Loucy (cell line): Measurements from ENCODE around the gene ANKK1.

Experiments
- H2AFZ ChIP-seq: fragments of 200-600 bp; sonication (generic); 2 replicates; pipeline ENCODE4 v1.6.0; 2016; ENCODE audit warnings: antibody characterized with exemption, mild to moderate bottlenecking, low read length, moderate library complexity
- H3F3A ChIP-seq: fragments of 200-600 bp; 2 replicates; pipeline ENCODE4 v1.6.0; 2016; ENCODE audit warnings: antibody characterized with exemption, low read depth, mild to moderate bottlenecking
- H3K27me3 ChIP-seq: fragments of 200-600 bp; sonication (generic); 2 replicates; pipeline ENCODE4 v1.6.1; 2014; ENCODE audit warnings: low read length, mild to moderate bottlenecking; ENCODE audit not compliant: insufficient read depth, poor library complexity, severe bottlenecking
- H3K36me3 ChIP-seq: fragments of 200-600 bp; sonication (generic); 2 replicates; pipeline ENCODE4 v1.6.1; 2016; ENCODE audit warnings: low read length; ENCODE audit not compliant: insufficient read depth
- H3K4me1 ChIP-seq: fragments of 200-600 bp; sonication (generic); 2 replicates; pipeline ENCODE4 v1.5.1; 2014; ENCODE audit warnings: low read length, mild to moderate bottlenecking; ENCODE audit not compliant: insufficient read depth, poor library complexity, severe bottlenecking
- H3K4me2 ChIP-seq: fragments of 200-600 bp; sonication (generic); 2 replicates; pipeline ENCODE4 v1.6.0; 2014; ENCODE audit warnings: antibody characterized with exemption, low read length, low read depth, mild to moderate bottlenecking; ENCODE audit not compliant: poor library complexity, severe bottlenecking
- H3K4me3 ChIP-seq: fragments of 200-600 bp; sonication (generic); 2 replicates; pipeline ENCODE4 v1.5.1; 2014; ENCODE audit warnings: low read length, mild to moderate bottlenecking, mixed read lengths; ENCODE audit not compliant: poor library complexity, severe bottlenecking
- H3K79me2 ChIP-seq: fragments of 200-600 bp; sonication (generic); 2 replicates; pipeline ENCODE4 v1.6.1; 2014; ENCODE audit warnings: low read length; ENCODE audit not compliant: insufficient read depth
- H3K9ac ChIP-seq: fragments of 200-600 bp; sonication (generic); 2 replicates; pipeline ENCODE4 v1.6.0; 2014; ENCODE audit warnings: mild to moderate bottlenecking, low read depth, low read length, moderate library complexity; ENCODE audit not compliant: poor library complexity, severe bottlenecking
- H3K9me2 ChIP-seq: fragments of 200-600 bp; sonication (generic); replicated peaks from 2 replicates; pipeline ENCODE4 v1.6.1; 2016; ENCODE audit warnings: low read depth, low read length, mixed read lengths
- H3K9me3 ChIP-seq: fragments of 200-600 bp; sonication (generic); 2 replicates; pipeline ENCODE4 v1.6.1; 2014; ENCODE audit warnings: mild to moderate bottlenecking, antibody characterized with exemption, low read length, low read depth; ENCODE audit not compliant: insufficient read depth
- H4K20me1 ChIP-seq: fragments of 200-600 bp; sonication (generic); 2 replicates; pipeline ENCODE4 v1.6.0; 2014; ENCODE audit warnings: antibody characterized with exemption, low read length, mild to moderate bottlenecking; ENCODE audit not compliant: insufficient read depth, poor library complexity, severe bottlenecking
- EZH2phosphoT487 ChIP-seq: fragments of 200-600 bp; IDR thresholded peaks from 2 replicates; pipeline ENCODE4 v1.6.1; 2018; ENCODE audit warnings: antibody characterized with exemption, mild to moderate bottlenecking, moderate library complexity, borderline replicate concordance
- TF ChIP-seq, protein P1 (sequence below): fragments of 200-600 bp; sonication (generic); conservative IDR thresholded peaks from 2 replicates; pipeline ENCODE4 v1.5.1; 2014; ENCODE audit warnings: mild to moderate bottlenecking, antibody characterized with exemption, low read length

The ANKK1 gene

DNA sequence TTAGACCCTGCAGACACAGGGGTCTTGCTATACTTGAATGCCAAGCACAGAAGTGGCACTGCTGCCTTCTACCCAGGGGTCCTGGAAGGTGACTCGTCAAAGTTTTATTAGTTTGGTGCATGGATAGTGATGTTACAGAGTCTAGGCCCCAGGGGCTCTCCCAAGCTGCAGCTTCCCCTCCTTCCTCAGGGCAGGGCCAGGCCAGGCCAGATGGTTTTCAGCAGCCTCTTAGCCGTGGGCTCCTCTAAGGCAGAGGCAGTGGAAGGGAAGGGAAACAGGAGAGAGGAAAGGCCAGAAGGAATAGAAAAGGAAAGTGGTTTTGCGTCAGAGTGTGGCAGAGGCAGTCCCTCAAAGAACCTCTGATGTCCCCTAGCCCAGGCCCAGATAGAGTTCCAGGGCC is 21.9 kb downstream of the ANKK1 start:
- Histone ChIP-seq H3K4me3 (no peak overlapping the region), H3K4me1 (no peaks in the 10 kb centered on the region), H2AFZ (no peak overlapping the region), H3K4me2 (no peak overlapping the region), H3K9me2 (no peaks in the 10 kb centered on the region), H3K79me2 (no peaks in the 10 kb centered on the region), H3K9ac (no peak overlapping the region), H4K20me1 (no peaks in the 10 kb centered on the region), H3F3A (no peaks in the 10 kb centered on the region), H3K36me3 (no peaks in the 10 kb centered on the region), H3K9me3 (peaks cover 4% of the 10 kb centered on the region; the same call in 1 of the 2 replicates), H3K27me3 (no peaks in the 10 kb centered on the region)
- no peak for TF ChIP-seq EZH2phosphoT487
- TF ChIP-seq, protein P1, sequence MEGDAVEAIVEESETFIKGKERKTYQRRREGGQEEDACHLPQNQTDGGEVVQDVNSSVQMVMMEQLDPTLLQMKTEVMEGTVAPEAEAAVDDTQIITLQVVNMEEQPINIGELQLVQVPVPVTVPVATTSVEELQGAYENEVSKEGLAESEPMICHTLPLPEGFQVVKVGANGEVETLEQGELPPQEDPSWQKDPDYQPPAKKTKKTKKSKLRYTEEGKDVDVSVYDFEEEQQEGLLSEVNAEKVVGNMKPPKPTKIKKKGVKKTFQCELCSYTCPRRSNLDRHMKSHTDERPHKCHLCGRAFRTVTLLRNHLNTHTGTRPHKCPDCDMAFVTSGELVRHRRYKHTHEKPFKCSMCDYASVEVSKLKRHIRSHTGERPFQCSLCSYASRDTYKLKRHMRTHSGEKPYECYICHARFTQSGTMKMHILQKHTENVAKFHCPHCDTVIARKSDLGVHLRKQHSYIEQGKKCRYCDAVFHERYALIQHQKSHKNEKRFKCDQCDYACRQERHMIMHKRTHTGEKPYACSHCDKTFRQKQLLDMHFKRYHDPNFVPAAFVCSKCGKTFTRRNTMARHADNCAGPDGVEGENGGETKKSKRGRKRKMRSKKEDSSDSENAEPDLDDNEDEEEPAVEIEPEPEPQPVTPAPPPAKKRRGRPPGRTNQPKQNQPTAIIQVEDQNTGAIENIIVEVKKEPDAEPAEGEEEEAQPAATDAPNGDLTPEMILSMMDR: no peak

DNA sequence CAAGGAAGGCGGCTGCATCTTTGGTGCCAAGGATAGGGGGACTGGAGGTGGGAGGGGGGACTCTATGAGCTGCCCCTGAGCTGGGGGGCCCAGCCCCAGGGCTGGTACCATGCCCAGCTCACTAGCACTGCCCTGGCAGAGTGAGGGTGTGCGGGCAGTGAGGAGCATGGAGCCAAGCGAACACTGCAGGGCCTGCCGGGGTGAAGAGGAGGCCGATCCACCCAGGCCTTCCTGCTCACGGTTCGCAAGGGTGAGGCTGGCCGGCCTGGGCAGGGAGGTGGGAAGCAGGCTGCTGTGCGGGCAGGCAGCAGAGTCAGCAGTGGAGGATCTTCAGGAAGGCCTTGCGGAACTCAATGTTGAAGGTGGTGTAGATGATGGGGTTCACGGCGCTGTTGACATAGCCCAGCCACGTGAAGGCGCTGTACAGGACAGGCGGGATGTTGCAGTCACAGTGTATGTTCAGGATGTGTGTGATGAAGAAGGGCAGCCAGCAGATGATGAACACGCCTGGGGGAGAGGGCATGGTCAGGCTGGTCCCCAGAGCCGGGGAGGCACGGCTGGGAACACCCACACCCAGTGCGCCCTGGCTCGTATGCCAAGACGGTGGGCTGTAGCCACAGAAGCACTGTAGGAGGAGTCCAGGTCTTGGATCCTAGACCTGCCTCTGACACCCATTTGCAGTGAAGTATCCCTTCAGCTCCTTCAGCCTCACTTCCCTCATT is 23.0 kb downstream of the ANKK1 start:
- Histone ChIP-seq H3F3A (no peaks in the 10 kb centered on the region), H3K4me3 (no peak overlapping the region), H3K9ac (no peak overlapping the region), H4K20me1 (no peaks in the 10 kb centered on the region), H3K79me2 (no peaks in the 10 kb centered on the region), H3K9me2 (no peaks in the 10 kb centered on the region), H2AFZ (no peak overlapping the region), H3K36me3 (no peaks in the 10 kb centered on the region), H3K9me3 (peaks cover 4% of the 10 kb centered on the region; the same call in 1 of the 2 replicates), H3K27me3 (no peaks in the 10 kb centered on the region), H3K4me2 (no peak overlapping the region), H3K4me1 (no peaks in the 10 kb centered on the region)
- no peak for TF ChIP-seq EZH2phosphoT487
- TF ChIP-seq, protein P1: no peak

DNA sequence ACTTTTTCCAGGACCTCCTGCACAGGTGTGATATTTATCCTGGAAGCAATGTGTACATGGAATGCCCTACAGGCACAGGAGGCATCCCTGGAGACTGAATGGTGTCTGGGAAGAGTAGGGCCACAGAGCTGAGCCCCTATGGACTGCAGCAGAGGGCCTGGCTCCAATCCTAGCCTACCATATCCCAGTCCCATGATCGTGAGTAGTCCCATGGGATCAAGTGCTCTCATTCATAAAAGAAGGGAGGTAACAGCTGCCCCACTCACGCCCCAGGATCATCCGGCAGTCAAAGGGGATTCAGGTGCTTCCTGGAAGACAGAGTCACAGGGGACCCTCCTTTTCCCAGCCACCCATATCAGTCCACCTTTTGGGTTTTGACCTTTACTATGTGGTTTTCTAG is 24.0 kb downstream of the ANKK1 start:
- Histone ChIP-seq H3K4me3 (no peak overlapping the region), H3K9me3 (peaks cover 4% of the 10 kb centered on the region; the same call in 1 of the 2 replicates), H3F3A (no peaks in the 10 kb centered on the region), H3K27me3 (no peaks in the 10 kb centered on the region), H3K4me1 (no peaks in the 10 kb centered on the region), H3K9me2 (no peaks in the 10 kb centered on the region), H3K79me2 (no peaks in the 10 kb centered on the region), H3K9ac (no peak overlapping the region), H2AFZ (no peak overlapping the region), H3K36me3 (no peaks in the 10 kb centered on the region), H3K4me2 (no peak overlapping the region), H4K20me1 (no peaks in the 10 kb centered on the region)
- TF ChIP-seq, protein P1: no peak
- no peak for TF ChIP-seq EZH2phosphoT487
